AG04449 (cell line): ENCODE results near the gene SCD.
"Not testable (repeated sequence)": the region's sequence is repeated elsewhere in the genome, so short reads cannot be mapped to it uniquely, and the experiment has no call there.

ENCODE experiments used
- CTCF ChIA-PET: fragments of 350-600 bp; formaldehyde crosslinking; extraction: SDS; loops from one replicate; lab custom pipeline; 2021; ENCODE audit warnings: antibody characterized with exemption; lab: Yijun Ruan, JAX
- POLR2A ChIA-PET: fragments of 400-600, 350-600 bp; formaldehyde crosslinking; extraction: SDS; loops from one replicate; lab custom pipeline; 2020; ENCODE audit warnings: antibody characterized with exemption, inconsistent platforms; lab: Yijun Ruan, JAX
- DNase-seq: peaks from one replicate; pipeline ENCODE4 v3.0.0-alpha.2; 2010; ENCODE audit warnings: low read depth, low spot score
- H3K4me3 ChIP-seq: 2 replicates; pipeline ENCODE4 v1.5.1; 2011; ENCODE audit warnings: low read depth, mild to moderate bottlenecking, control low read depth, low read length
- CTCF ChIP-seq: IDR thresholded peaks from one replicate; pipeline ENCODE4 v1.5.1; 2011; ENCODE audit warnings: mild to moderate bottlenecking, moderate library complexity, low read length, control low read depth, inconsistent platforms; ENCODE audit not compliant: insufficient read depth; ENCODE audit errors: missing control alignments

The SCD gene

GRCh38 chr10:100346765-100347567 is at the start of gene SCD:
Gene SCD (plus strand): TSS chr10:100347233. CDS start chr10:100347505, 272 bp downstream.
- TF ChIP-seq CTCF = no peak
- CTCF ChIA-PET = interaction anchor here (0.7 to 26.3 kb wide), 15 partner anchors 9 to 188 kb away, joined by 3 to 538 read pairs (median 6); partner anchors contain the start of genes HIF1AN, PKD2L1 and SEC31B
- POLR2A ChIA-PET = interaction anchor here (0.7 to 2.7 kb wide), 2 partner anchors 18 to 27 kb away, joined by 3 to 18 read pairs; no protein-coding TSS in a partner anchor
- peak within 1 kb of the TSS; percentile 84 for H3K4me3 ChIP-seq
- DNase-seq = peak; percentile 54

- no peak for DNase-seq
- TF ChIP-seq CTCF = no peak
- ChIA-PET POLR2A (no interaction called here), CTCF (interaction anchor here (1.1 kb wide), 1 partner anchor 136 kb away, joined by 3 read pairs; no protein-coding TSS in a partner anchor)
- no peak overlapping the region for H3K4me3 ChIP-seq
Observed at GRCh38 chr10:100297242-100297641, 49.8 kb upstream of the SCD start.

- CTCF ChIA-PET = interaction anchor here (1.4 to 2.4 kb wide), 3 partner anchors 10 to 132 kb away, joined by 4 to 11 read pairs (median 10); no protein-coding TSS in a partner anchor
- DNase-seq, H3K4me3 ChIP-seq, POLR2A ChIA-PET: not testable (repeated sequence)
Observed at GRCh38 chr10:100301123-100301522, 45.9 kb upstream of the SCD start.

- POLR2A ChIA-PET = no interaction called here
- CTCF ChIA-PET = interaction anchor here (0.7 to 2.6 kb wide), 15 partner anchors 8 to 458 kb away, joined by 3 to 12 read pairs (median 4); no protein-coding TSS in a partner anchor
- H3K4me3 ChIP-seq = no peak overlapping the region
- DNase-seq = no peak
- peak; percentile 42 for TF ChIP-seq CTCF
Observed at GRCh38 chr10:100303724-100304319, 43.2 kb upstream of the SCD start.

- TF ChIP-seq CTCF = no peak
- DNase-seq = no peak
- POLR2A ChIA-PET = interaction anchor here (1.0 kb wide), 1 partner anchor 128 kb away, joined by 4 read pairs; no protein-coding TSS in a partner anchor
- CTCF ChIA-PET = interaction anchor here (0.8 to 1.7 kb wide), 10 partner anchors 11 to 458 kb away, joined by 3 to 12 read pairs (median 4); no protein-coding TSS in a partner anchor
- H3K4me3 ChIP-seq = no peak overlapping the region
Observed at GRCh38 chr10:100304414-100304813, 42.6 kb upstream of the SCD start.

GRCh38 chr10:100306861-100307260 is 40.2 kb upstream of the SCD start:
- no peak for TF ChIP-seq CTCF
- ChIA-PET CTCF (no interaction called here), POLR2A (no interaction called here)
- no peak overlapping the region for H3K4me3 ChIP-seq
- DNase-seq = no peak
